ENCODE measurements around the gene CNKSR3.

CNKSR3 gene

GRCh38 chr6:154500769-154501577, 9.5 kb downstream of the CNKSR3 start:
- DNase-seq, result no peak

- DNase-seq, result no peak
Measured at GRCh38 chr6:154499855-154500589, 10.5 kb downstream of the CNKSR3 start.

GRCh38 chr6:154498340-154498934, 12.0 kb downstream of the CNKSR3 start:
- DNase-seq, result no peak

GRCh38 chr6:154496793-154497517, 13.5 kb downstream of the CNKSR3 start:
- DNase-seq, result no peak

- DNase-seq, result no peak
Measured at GRCh38 chr6:154496186-154496585, 14.3 kb downstream of the CNKSR3 start.

GRCh38 chr6:154494592-154495311, 15.7 kb downstream of the CNKSR3 start:
- no peak for DNase-seq

GRCh38 chr6:154491567-154492470, 18.7 kb downstream of the CNKSR3 start:
- DNase-seq, result no peak

GRCh38 chr6:154489822-154490221, 20.7 kb downstream of the CNKSR3 start:
- DNase-seq, result no peak

- DNase-seq, result no peak
Measured at GRCh38 chr6:154488802-154489437, 21.6 kb downstream of the CNKSR3 start.

- no peak for DNase-seq
Measured at GRCh38 chr6:154488248-154488593, 22.3 kb downstream of the CNKSR3 start.

GRCh38 chr6:154487367-154488247, 22.9 kb downstream of the CNKSR3 start:
- no peak for DNase-seq

- DNase-seq, result no peak
Measured at GRCh38 chr6:154485815-154486214, 24.7 kb downstream of the CNKSR3 start.

GRCh38 chr6:154484942-154485341, 25.5 kb downstream of the CNKSR3 start:
- no peak for DNase-seq

- DNase-seq, result no peak
Measured at GRCh38 chr6:154482858-154483257, 27.6 kb downstream of the CNKSR3 start.

GRCh38 chr6:154481521-154482013, 28.9 kb downstream of the CNKSR3 start:
- no peak for DNase-seq

GRCh38 chr6:154479771-154480639, 30.5 kb downstream of the CNKSR3 start:
- no peak for DNase-seq

- no peak for DNase-seq
Measured at GRCh38 chr6:154479351-154479769, 31.1 kb downstream of the CNKSR3 start.

- DNase-seq, result no peak
Measured at GRCh38 chr6:154478701-154479060, 31.8 kb downstream of the CNKSR3 start.

All from NCI-H187 treated with DMSO at 0.1 percent for 48 hours (cell line).